Endothelial cell of umbilical vein (primary cell): ENCODE data around the gene DGKA. TPM values are rescaled to one million over a fixed set of nuclear protein-coding genes. Genes with fewer than 3 reads are reported as not detected.

Source experiments
- BruUV-seq: library from RNA; stranded (reverse); fragments of 400-500 nt; replicated peaks from 2 replicates; lab custom pipeline; 2021; lab: Mats Ljungman, UMichigan
- CTCF ChIA-PET: fragments of 300-600, 350-600 bp; sonication (Branson Sonifier 250); formaldehyde crosslinking; loops from one replicate; lab custom pipeline; 2021; ENCODE audit warnings: antibody characterized with exemption, inconsistent platforms; lab: Charles Lee
- POLR2A ChIA-PET: fragments of 300-600, 350-600 bp; sonication (Branson Sonifier 250); formaldehyde crosslinking; loops from one replicate; lab custom pipeline; 2021; ENCODE audit warnings: antibody characterized with exemption, inconsistent platforms; lab: Charles Lee
- DNase-seq: peaks from one replicate; pipeline ENCODE4 v3.0.0-alpha.2; 2011; ENCODE audit warnings: low read depth, low spot score
- FAIRE-seq: peaks from 2 replicates; lab custom pipeline; 2011; peaks lifted over from hg19 to GRCh38; lab: Jason Lieb, UNC
- H2AFZ ChIP-seq: 2 replicates; pipeline ENCODE4 v1.6.0; 2012; ENCODE audit warnings: low read depth, low read length, control low read depth, inconsistent platforms
- H3K27ac ChIP-seq: 2 replicates; pipeline ENCODE4 v1.5.1; 2011; ENCODE audit warnings: low read depth, mild to moderate bottlenecking, control low read depth, low read length, moderate library complexity; ENCODE audit not compliant: insufficient read depth
- H3K27me3 ChIP-seq, 2 experiments: 2 replicates each; pipeline versions ENCODE4 v1.6.0 to v1.6.1; 2011; ENCODE audit warnings: low read length in 2 of 2, mixed read lengths in 1 of 2; ENCODE audit not compliant: control insufficient read depth in 2 of 2, insufficient read depth in 2 of 2
- H3K36me3 ChIP-seq, 2 experiments: 2 replicates in 1 of 2; 3 replicates in 1 of 2; pipeline ENCODE4 v1.5.1; 2011; ENCODE audit warnings: low read length in 2 of 2, mild to moderate bottlenecking in 1 of 2, moderate library complexity in 1 of 2; ENCODE audit not compliant: control insufficient read depth in 2 of 2, insufficient read depth in 2 of 2; ENCODE audit errors: extremely low read depth in 1 of 2
- H3K4me1 ChIP-seq: 3 replicates; pipeline ENCODE4 v1.5.1; 2011; ENCODE audit warnings: mild to moderate bottlenecking, low read length; ENCODE audit not compliant: control insufficient read depth, insufficient read depth; ENCODE audit errors: extremely low read depth
- H3K4me2 ChIP-seq: 2 replicates; pipeline ENCODE4 v1.6.1; 2011; ENCODE audit warnings: low read length, control low read depth, mixed read lengths; ENCODE audit not compliant: insufficient read depth
- H3K4me3 ChIP-seq, 3 experiments: fragments of 200-600 bp in 1 of 3; sonication (generic), shearing (Covaris generic) in 1 of 3; replicated peaks in 1 of 3; 2 replicates each; pipeline ENCODE4 v1.5.1; 2011 to 2016; ENCODE audit warnings: control low read depth in 3 of 3, low read length in 3 of 3, mild to moderate bottlenecking in 2 of 3, inconsistent platforms in 1 of 3, low read depth in 1 of 3, moderate library complexity in 1 of 3; ENCODE audit not compliant: insufficient read depth in 1 of 3
- H3K79me2 ChIP-seq: 2 replicates; pipeline ENCODE4 v1.6.0; 2012; ENCODE audit warnings: low read length, inconsistent platforms; ENCODE audit not compliant: control insufficient read depth, insufficient read depth
- H3K9ac ChIP-seq: replicated peaks from 2 replicates; pipeline ENCODE3; 2011; ENCODE audit warnings: low read length, control low read depth; ENCODE audit not compliant: insufficient read depth; ENCODE audit errors: extremely low read depth
- H3K9me1 ChIP-seq: replicated peaks from 3 replicates; pipeline ENCODE4 v1.6.0; 2011; ENCODE audit warnings: mild to moderate bottlenecking, low read length; ENCODE audit not compliant: control insufficient read depth, insufficient read depth; ENCODE audit errors: extremely low read depth
- H3K9me3 ChIP-seq: replicated peaks from 2 replicates; pipeline ENCODE4 v1.5.1; 2012; ENCODE audit warnings: low read length, inconsistent platforms; ENCODE audit not compliant: control insufficient read depth, insufficient read depth
- H4K20me1 ChIP-seq: replicated peaks from 2 replicates; pipeline ENCODE3; 2011; ENCODE audit warnings: mild to moderate bottlenecking, low read length; ENCODE audit not compliant: control insufficient read depth, insufficient read depth; ENCODE audit errors: extremely low read depth
- CTCF ChIP-seq, 2 donors: IDR thresholded peaks; 1 replicate in 1 of 2; 2 replicates in 1 of 2; pipeline ENCODE4 v1.5.1; 2011; ENCODE audit warnings: low read length in 2 of 2, mild to moderate bottlenecking in 2 of 2, moderate library complexity in 2 of 2, control low read depth in 1 of 2, inconsistent platforms in 1 of 2, low read depth in 1 of 2; ENCODE audit not compliant: insufficient read depth in 1 of 2; ENCODE audit errors: extremely low read depth in 1 of 2
- EZH2 ChIP-seq: IDR thresholded peaks from 2 replicates; pipeline ENCODE4 v1.6.1; 2012; ENCODE audit warnings: borderline replicate concordance, low read depth, mild to moderate bottlenecking, moderate library complexity, low read length, inconsistent platforms; ENCODE audit not compliant: severe bottlenecking
- FOS ChIP-seq: IDR thresholded peaks from 2 replicates; pipeline ENCODE4 v1.6.1; 2011; ENCODE audit warnings: mild to moderate bottlenecking, low read length, moderate library complexity, borderline replicate concordance; ENCODE audit not compliant: insufficient read depth
- GATA2 ChIP-seq: IDR thresholded peaks from 2 replicates; pipeline ENCODE4 v1.7.0; 2011; ENCODE audit warnings: low read depth, mild to moderate bottlenecking, moderate library complexity, mixed read lengths, low read length; ENCODE audit not compliant: insufficient read length, insufficient read depth
- JUN ChIP-seq: IDR thresholded peaks from 2 replicates; pipeline ENCODE4 v1.6.1; 2011; ENCODE audit warnings: borderline replicate concordance, low read depth; ENCODE audit not compliant: insufficient read length, insufficient read depth
- MAX ChIP-seq: IDR thresholded peaks from 2 replicates; pipeline ENCODE4 v1.6.1; 2011; ENCODE audit not compliant: insufficient read depth, insufficient read length
- MYC ChIP-seq: IDR thresholded peaks from one replicate; pipeline ENCODE4 v1.6.1; 2011; ENCODE audit warnings: mild to moderate bottlenecking, low read depth, low read length
- POLR2A ChIP-seq: IDR thresholded peaks from 2 replicates; pipeline ENCODE4 v1.6.1; 2012; ENCODE audit warnings: low read depth, mild to moderate bottlenecking, control low read depth, low read length
- POLR2AphosphoS5 ChIP-seq: IDR thresholded peaks from 2 replicates; pipeline ENCODE4 v1.6.1; 2012; ENCODE audit warnings: low read depth, mild to moderate bottlenecking, control low read depth, low read length, moderate library complexity; ENCODE audit not compliant: insufficient read depth
- dilution Hi-C: fragments of 300-500 bp; cut with MboI; formaldehyde crosslinking; loops from one replicate; pipeline ENCODE4 v1.15.0; 2019; ENCODE audit warnings: low sequenced_read_pairs; ENCODE audit not compliant: extremely low pct_ligation_motif_present
- intact Hi-C: fragments of 100-400 bp; cut with micrococcal nuclease; formaldehyde crosslinking; loops from one replicate; pipeline ENCODE4 v1.10.0; 2022
- polyA plus RNA-seq, 4 experiments: library from polyadenylated mRNA; depleted of rRNA in 3 of 4; stranded (reverse) in 3 of 4; unstranded in 1 of 4; fragments of >200 nt; gene quantifications; 2 replicates each; pipeline versions ENCODE4 v1.2.1 to v1.2.3, GENCODE V29; 2011 to 2012; ENCODE audit warnings: missing spikeins in 1 of 4
- total RNA-seq: library from RNA; stranded (reverse); gene quantifications from 2 replicates; pipeline ENCODE4 v1.2.3, GENCODE V29; 2021

The DGKA gene
- total and polyA plus RNA-seq, 2 donors (not counting 3 experiments of a cell fraction or from before 2014, with no cell fraction given): 49.8 to 53.2 TPM

- DNase-seq (no peak), FAIRE-seq (no peak)
- H3K27ac ChIP-seq: no peak overlapping the region
- no peaks in the 10 kb centered on the region for H4K20me1 ChIP-seq
- H3K9me3 ChIP-seq: no peaks in the 10 kb centered on the region
- H3K36me3 ChIP-seq: peaks cover 17 to 23% of the 10 kb centered on the region in 2 experiments
- intact Hi-C loops: no loop called here
- H3K9me1 ChIP-seq: no peaks in the 10 kb centered on the region
- H2AFZ ChIP-seq: no peak overlapping the region
- ChIA-PET CTCF (interaction anchor here (0.8 to 7.7 kb wide), 26 partner anchors 10 to 256 kb away, joined by 3 to 295 read pairs (median 8); partner anchors contain the start of genes DGKA, ORMDL2, PA2G4 and RAB5B), POLR2A (interaction anchor here (0.6 kb wide), 1 partner anchor 166 kb away, joined by 8 read pairs; the partner anchor contains the start of gene DNAJC14)
- no peak overlapping the region for H3K9ac ChIP-seq
- no peak overlapping the region for H3K4me2 ChIP-seq
- H3K27me3 ChIP-seq: no peaks in the 10 kb centered on the region
- dilution Hi-C loops: no loop called here
- TF ChIP-seq JUN (no peak), FOS (no peak), MAX (no peak), GATA2 (no peak), MYC (no peak), POLR2AphosphoS5 (no peak), CTCF (IDR thresholded peaks at IDR 0.05; ENCODE audit: extremely low read depth in 1 of 2, insufficient read depth in 1 of 2, low read depth in 1 of 2, low read length in 2 of 2) (no peak), EZH2 (no peak), POLR2A (no peak)
- BruUV-seq: no TSS peak
- H3K4me1 ChIP-seq: peaks cover 10% of the 10 kb centered on the region
- H3K4me3 ChIP-seq: no peak overlapping the region
- H3K79me2 ChIP-seq: no peaks in the 10 kb centered on the region
Measured at GRCh38 chr12:55995366-55995765, 64.4 kb downstream of the DGKA start.
